ENCODE results near the gene PRSS27. TPM values are rescaled to one million over a fixed set of nuclear protein-coding genes. Genes with fewer than 3 reads are reported as not detected.

The PRSS27 gene
- total RNA-seq, 4 donors from 2014 or later = 0.75 to 4.2 (median 2.2) TPM

GRCh38 chr16:2710021-2710710 lies 9.9 kb downstream of the PRSS27 start:
- H3K36me3 ChIP-seq = peaks cover 26 to 51% (median 42%) of the 10 kb centered on the region in 4 donors
- intact Hi-C loops (cut with DNase I) = loop anchor here (10.0 kb wide), 1 partner anchor 155 kb away; no protein-coding TSS in a partner anchor
- H3K27ac ChIP-seq (replicated peaks in 1 of 4) = no peak overlapping the region

GRCh38 chr16:2709588-2709984 lies 10.4 kb downstream of the PRSS27 start:
- 95% methylated on average over 6 of the region's 10 CpGs for WGBS
- Histone ChIP-seq H3K4me1 (no peaks in the 10 kb centered on the region), H3K36me3 (peaks cover 30 to 57% (median 48%) of the 10 kb centered on the region in 4 donors), H3K27me3 (no peaks in the 10 kb centered on the region), H3K27ac (replicated peaks in 1 of 4) (no peak overlapping the region), H3K9me3 (no peaks in the 10 kb centered on the region), H3K4me3 (no peak overlapping the region)
- intact Hi-C loops (cut with DNase I) = no loop called here
- TF ChIP-seq POLR2A (IDR thresholded peaks at IDR 0.05; ENCODE audit: low read depth) (no peak), CTCF (IDR thresholded peaks at IDR 0.05) (no peak), EP300 (IDR thresholded peaks at IDR 0.05) (no peak), POLR2AphosphoS5 (IDR thresholded peaks at IDR 0.05) (no peak)
- DNase-seq (ENCODE audit: extremely low spot score) = no peak

More at GRCh38 chr16:2710021-2710710, 9.9 kb downstream of the PRSS27 start:
- WGBS = 88% methylated on average over 7 of the region's 20 CpGs
- TF ChIP-seq CTCF (IDR thresholded peaks at IDR 0.05) (no peak), POLR2A (IDR thresholded peaks at IDR 0.05; ENCODE audit: low read depth) (no peak), EP300 (IDR thresholded peaks at IDR 0.05) (no peak), POLR2AphosphoS5 (IDR thresholded peaks at IDR 0.05) (no peak)
- no peaks in the 10 kb centered on the region for H3K4me1 ChIP-seq
- no peak for DNase-seq (ENCODE audit: extremely low spot score)
- peaks cover 0 to 3% (median 0%) of the 10 kb centered on the region in 4 donors for H3K27me3 ChIP-seq
- H3K9me3 ChIP-seq = no peaks in the 10 kb centered on the region
- no peak overlapping the region for H3K4me3 ChIP-seq

GRCh38 chr16:2708955-2709587 lies 11.0 kb downstream of the PRSS27 start:
- Histone ChIP-seq H3K9me3 (no peaks in the 10 kb centered on the region), H3K36me3 (peaks cover 32 to 62% (median 53%) of the 10 kb centered on the region in 4 donors), H3K4me1 (peaks cover 0 to 3% (median 0%) of the 10 kb centered on the region in 4 donors), H3K27ac (replicated peaks in 1 of 4) (no peak overlapping the region), H3K27me3 (no peaks in the 10 kb centered on the region), H3K4me3 (no peak overlapping the region)
- 96% methylated on average over 17 of the region's 22 CpGs for WGBS
- no peak for DNase-seq (ENCODE audit: extremely low spot score)
- TF ChIP-seq EP300 (IDR thresholded peaks at IDR 0.05) (no peak), POLR2A (IDR thresholded peaks at IDR 0.05; ENCODE audit: low read depth) (no peak), CTCF (IDR thresholded peaks at IDR 0.05) (no peak), POLR2AphosphoS5 (IDR thresholded peaks at IDR 0.05) (no peak)
- intact Hi-C loops (cut with DNase I) = no loop called here

- TF ChIP-seq POLR2AphosphoS5 (IDR thresholded peaks at IDR 0.05) (no peak), EP300 (IDR thresholded peaks at IDR 0.05) (no peak), POLR2A (IDR thresholded peaks at IDR 0.05; ENCODE audit: low read depth) (no peak), CTCF (IDR thresholded peaks at IDR 0.05) (no peak)
- H3K9me3 ChIP-seq = no peaks in the 10 kb centered on the region
- peaks cover 0 to 9% (median 0%) of the 10 kb centered on the region in 4 donors for H3K4me1 ChIP-seq
- H3K4me3 ChIP-seq = no peak overlapping the region
- H3K27me3 ChIP-seq = no peaks in the 10 kb centered on the region
- no peak overlapping the region for H3K27ac ChIP-seq (replicated peaks in 1 of 4)
- peaks cover 39 to 70% (median 61%) of the 10 kb centered on the region in 4 donors for H3K36me3 ChIP-seq
- intact Hi-C loops (cut with DNase I) = no loop called here
- 95% methylated on average over 14 of the region's 14 CpGs for WGBS
- no peak for DNase-seq (ENCODE audit: extremely low spot score)
These were observed 11.8 kb downstream of the PRSS27 start for GRCh38 chr16:2708290-2708639.

Data from esophagus muscularis mucosa (tissue), 4 donors.